Islet of Langerhans (tissue), 1 donor: ENCODE data around the gene EGLN3.

ENCODE experiments used
- FAIRE-seq: peaks from one replicate; lab custom pipeline; 2011; peaks lifted over from hg19 to GRCh38; lab: Jason Lieb, UNC

Gene EGLN3

GRCh38 chr14:33910435-33910834 is 40.4 kb downstream of the EGLN3 start:
- no peak for FAIRE-seq

GRCh38 chr14:33909380-33910084 is 41.3 kb downstream of the EGLN3 start:
- FAIRE-seq, result no peak

- FAIRE-seq, result no peak
These were observed 42.2 kb downstream of the EGLN3 start for GRCh38 chr14:33908540-33909223.

- FAIRE-seq, result no peak
These were observed 43.9 kb downstream of the EGLN3 start for GRCh38 chr14:33906968-33907367.

- no peak for FAIRE-seq
These were observed 46.3 kb downstream of the EGLN3 start for GRCh38 chr14:33904609-33905008.

- FAIRE-seq, result no peak
These were observed 47.5 kb downstream of the EGLN3 start for GRCh38 chr14:33903369-33903768.

- no peak for FAIRE-seq
These were observed 48.5 kb downstream of the EGLN3 start for GRCh38 chr14:33902363-33902762.

GRCh38 chr14:33901426-33902155 is 49.3 kb downstream of the EGLN3 start:
- no peak for FAIRE-seq

- no peak for FAIRE-seq
These were observed 50.2 kb downstream of the EGLN3 start for GRCh38 chr14:33900706-33901105.

- no peak for FAIRE-seq
These were observed 51.0 kb downstream of the EGLN3 start for GRCh38 chr14:33899723-33900341.

GRCh38 chr14:33897878-33898535 is 52.9 kb downstream of the EGLN3 start:
- no peak for FAIRE-seq

- no peak for FAIRE-seq
These were observed 53.5 kb downstream of the EGLN3 start for GRCh38 chr14:33897382-33897781.

GRCh38 chr14:33894339-33894738 is 56.5 kb downstream of the EGLN3 start:
- FAIRE-seq, result no peak

GRCh38 chr14:33891700-33892099 is 59.2 kb downstream of the EGLN3 start:
- no peak for FAIRE-seq

GRCh38 chr14:33884916-33885315 is 66.0 kb downstream of the EGLN3 start:
- no peak for FAIRE-seq

- no peak for FAIRE-seq
These were observed 70.5 kb downstream of the EGLN3 start for GRCh38 chr14:33880330-33880729.

- no peak for FAIRE-seq
These were observed 71.1 kb downstream of the EGLN3 start for GRCh38 chr14:33879684-33880286.

- FAIRE-seq, result no peak
These were observed 74.6 kb downstream of the EGLN3 start for GRCh38 chr14:33876274-33876673.
